Left forelimb (tissue), 1 donor: ENCODE results near the gene JAKMIP1.

ENCODE experiments used
- DNase-seq: peaks from one replicate; pipeline ENCODE4 v3.0.0-alpha.2; 2018; ENCODE audit warnings: low spot score

Gene JAKMIP1

DNA sequence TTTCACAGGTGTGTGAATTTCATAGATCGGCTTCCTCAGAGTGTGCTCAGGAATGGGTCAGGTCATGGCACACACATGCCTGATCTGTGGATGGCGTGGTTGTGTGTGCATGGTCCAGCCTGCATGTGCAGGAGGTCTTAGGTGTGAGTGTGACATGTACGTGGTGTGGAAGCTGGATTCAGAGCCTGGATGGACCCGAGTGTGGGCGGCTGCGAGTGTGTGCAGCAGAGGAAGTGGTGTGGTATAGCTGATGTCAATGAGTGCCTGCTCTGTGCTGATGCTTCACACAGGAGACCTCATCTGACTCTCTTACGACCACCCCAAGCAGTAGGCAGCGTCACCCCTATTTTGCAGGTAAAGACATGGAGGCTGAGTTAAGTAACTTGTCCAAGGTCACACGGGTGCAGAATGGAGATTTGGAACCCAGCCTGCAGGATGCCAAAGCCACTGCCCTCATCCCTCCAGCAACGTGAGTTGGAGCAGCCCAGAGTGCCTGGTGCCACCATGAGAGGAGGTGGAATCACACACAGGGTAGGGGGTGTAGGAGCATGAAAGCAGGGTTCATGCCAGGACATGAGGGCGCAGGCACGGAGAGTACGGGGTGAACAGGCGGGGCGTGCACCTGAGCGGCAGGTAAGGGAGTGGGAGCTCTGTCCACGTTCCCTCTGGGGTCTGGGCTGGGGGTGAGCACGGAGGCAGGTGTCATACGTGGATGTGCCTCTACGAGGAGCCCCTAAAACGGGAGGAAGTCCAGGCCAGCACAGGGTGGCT lies 157.9 kb downstream of the JAKMIP1 start:
- no peak for DNase-seq

DNA sequence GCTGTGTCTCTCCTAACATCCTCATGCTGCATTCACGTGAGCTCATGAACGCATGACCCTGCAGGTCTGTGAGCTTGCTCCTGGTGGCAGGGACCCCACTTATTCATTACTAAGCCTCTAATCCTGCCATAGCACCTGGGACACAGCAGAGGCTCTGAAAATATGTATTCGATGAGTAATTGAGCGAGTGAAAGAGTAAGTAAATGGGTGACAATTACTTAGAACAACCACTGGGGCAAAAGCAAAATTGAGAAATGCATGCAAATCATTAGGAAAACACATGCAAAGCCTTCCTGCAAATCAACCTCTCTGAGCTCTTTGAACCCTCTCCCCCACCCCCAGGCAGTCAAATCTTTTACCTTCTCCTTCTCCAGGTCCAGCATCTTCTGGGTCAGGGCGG lies 158.5 kb downstream of the JAKMIP1 start:
- DNase-seq = no peak

DNA sequence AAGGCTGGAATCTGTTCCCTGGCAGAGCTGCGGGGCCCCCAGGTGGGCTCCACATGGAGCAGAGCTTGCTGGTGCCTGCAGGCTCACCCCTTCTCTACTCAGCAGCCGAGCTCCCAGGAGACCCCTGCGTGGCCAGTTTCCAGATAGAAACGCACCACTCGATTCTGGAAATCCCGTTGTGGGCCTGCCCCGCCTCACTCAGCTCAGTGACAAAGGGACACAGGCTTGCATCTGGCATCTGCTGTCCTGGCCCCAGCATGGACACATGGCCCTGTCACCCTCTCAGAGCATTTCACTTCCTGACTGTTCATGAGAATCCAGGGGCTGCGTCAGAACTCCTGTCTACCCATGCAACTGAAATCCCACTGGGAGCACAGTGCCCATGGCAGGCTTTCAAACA lies 161.6 kb downstream of the JAKMIP1 start:
- DNase-seq = no peak

DNA sequence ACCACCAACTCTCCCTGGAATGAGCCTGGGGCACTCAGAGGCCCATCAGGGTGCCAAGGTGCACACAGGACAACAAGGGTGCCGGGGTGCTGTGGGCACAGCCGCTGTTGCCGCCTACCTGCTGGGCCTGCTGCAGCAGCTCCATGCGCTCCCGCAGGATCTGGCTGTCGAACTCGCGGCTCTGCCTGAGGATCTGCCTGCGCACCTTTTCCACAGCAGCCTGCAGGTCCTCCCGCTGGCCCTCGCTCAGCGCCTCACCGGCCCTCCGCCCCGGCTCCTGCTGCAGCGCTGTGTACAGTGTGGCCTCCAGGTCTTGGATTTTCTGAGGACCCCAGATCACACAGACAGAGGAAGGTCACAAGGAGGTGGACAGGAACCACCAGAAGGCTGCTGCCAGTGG lies 164.6 kb downstream of the JAKMIP1 start:
- DNase-seq = no peak

DNA sequence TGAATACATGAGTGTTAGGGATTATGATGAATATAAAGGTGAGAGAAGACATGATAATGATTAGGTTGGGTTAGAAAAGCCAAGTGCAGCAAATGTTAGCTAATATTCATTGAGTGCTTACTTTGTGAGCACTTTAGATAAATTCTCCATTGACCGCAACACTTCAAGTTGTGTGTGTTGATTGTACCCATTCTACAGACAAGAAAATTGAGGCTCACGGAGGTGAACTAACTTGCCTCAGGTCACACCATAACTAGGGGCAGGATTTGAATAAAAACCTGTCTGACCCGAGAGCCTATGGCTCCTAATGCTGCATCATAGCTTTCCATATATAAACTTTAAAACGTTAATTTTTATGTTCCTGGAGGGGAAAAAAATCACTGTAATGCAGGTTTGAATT lies 167.0 kb downstream of the JAKMIP1 start:
- DNase-seq = no peak

GRCh38 chr4:6032249-6033244 lies 167.8 kb downstream of the JAKMIP1 start:
- DNase-seq = no peak

DNA sequence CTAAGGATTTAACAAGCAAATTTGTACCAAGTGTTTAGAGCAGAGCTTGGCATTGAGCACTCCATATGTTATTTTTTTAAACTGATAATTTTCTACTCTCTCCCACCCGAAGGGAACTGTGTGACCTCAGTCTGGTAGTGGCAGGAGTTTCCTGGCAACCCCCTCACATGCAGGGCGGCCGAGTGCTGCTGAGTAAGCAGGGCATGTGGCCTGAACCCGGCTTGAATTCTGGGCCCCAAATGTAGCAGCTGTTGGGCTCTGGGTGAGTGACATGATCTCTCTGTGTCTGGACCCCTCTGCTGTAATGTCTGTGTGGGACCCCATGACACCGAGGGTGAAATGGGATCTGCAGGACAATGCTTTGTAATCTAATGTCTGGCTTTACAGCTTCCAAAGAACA lies 168.5 kb downstream of the JAKMIP1 start:
- DNase-seq = no peak

- DNase-seq = no peak
Observed at GRCh38 chr4:6030679-6031078, 169.7 kb downstream of the JAKMIP1 start.

GRCh38 chr4:6029254-6029653 lies 171.1 kb downstream of the JAKMIP1 start:
- no peak for DNase-seq

- no peak for DNase-seq
Observed at GRCh38 chr4:6028168-6028567, 172.2 kb downstream of the JAKMIP1 start.

DNA sequence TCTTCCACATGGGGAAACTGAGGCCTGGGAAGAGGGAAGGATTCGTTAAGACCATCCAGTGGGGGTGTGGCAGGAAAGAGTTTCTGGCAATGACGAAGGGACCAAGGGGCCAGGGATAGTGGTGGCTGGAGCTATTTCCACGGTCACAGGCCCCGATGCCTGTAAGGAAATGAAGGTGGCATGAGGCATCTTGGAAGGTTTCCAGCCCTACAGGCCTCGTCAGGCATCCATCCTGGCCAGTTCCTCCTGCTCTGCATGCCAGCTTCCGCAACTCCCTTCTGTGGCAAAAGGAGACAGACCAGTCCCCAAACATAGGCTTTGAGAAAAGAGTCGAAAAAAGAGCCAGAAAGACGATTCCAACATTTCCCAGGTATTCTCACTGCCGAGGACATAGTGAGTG lies 173.0 kb downstream of the JAKMIP1 start:
- DNase-seq = no peak

DNA sequence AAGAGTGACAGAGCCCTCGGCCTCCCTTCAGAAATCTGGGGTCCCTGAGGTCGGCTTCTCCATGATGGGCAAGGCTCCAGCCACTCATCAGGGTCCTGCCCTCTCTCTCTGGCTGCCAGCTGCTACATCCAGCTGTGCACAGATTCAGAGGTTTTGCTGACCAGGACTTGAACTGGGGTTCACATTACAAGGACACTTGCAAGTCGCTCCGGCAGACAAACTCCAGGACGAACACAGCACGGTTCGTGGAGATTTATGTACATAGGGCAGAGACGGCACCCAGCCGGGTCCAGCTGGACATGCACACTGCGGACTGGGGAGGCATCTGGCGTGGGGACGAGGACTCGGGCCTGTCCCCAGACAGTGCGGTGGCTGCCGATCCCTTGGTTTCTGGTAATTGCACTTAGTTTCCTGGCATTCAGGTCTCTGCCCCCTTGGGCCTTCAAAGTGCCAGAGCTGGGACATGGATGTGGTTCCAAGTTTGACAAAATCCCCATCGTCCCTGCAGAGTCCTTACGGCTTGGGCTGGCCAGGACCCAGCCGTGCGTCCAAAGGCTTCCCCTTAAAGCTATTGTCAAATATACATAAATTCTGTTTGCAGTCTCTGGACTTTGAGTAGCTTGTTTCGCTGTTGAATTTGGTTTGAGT lies 175.9 kb downstream of the JAKMIP1 start:
- DNase-seq = no peak

DNA sequence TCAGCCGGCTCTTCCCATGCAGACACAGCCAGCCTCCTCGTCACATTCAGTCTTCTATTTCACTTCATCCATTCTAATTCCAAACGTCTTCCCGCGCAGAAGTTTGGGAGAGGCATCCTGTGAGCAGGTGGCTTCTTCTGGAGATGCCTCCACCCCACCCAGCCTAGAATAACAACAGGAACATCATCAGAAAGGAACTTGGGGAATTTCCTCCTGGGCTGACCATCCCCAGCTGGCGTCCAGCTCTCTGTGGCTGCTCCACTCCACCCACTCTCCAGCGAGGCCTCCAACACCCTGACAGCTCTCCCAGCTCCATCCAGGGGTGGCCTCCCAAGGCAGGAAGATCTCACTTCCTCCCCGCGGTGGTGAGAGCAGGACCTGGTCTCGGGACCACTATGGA lies 176.6 kb downstream of the JAKMIP1 start:
- no peak for DNase-seq

- DNase-seq = no peak
Observed at GRCh38 chr4:6022607-6023288, 177.6 kb downstream of the JAKMIP1 start.

GRCh38 chr4:6021831-6022606 lies 178.3 kb downstream of the JAKMIP1 start:
- DNase-seq = no peak

DNA sequence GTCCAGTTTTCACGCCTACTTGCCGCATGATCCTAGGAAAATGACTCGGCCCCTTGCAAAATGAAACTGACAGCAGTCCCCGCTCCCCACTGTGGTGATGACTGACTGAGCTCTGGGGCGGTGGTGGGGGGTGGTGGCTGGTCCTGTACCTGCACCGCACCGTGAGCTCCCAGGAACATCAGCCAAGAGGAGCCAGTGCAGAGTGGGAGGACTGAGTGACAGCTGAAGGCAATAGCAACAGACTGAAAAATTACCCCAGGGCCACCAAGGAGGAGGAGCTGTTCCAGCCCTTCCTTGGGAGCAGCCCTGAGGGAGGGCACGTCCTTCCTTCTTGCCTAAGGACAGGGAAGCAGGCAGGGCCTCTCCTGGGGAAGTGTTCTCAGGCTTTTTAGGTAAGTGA lies 179.7 kb downstream of the JAKMIP1 start:
- no peak for DNase-seq

- DNase-seq = no peak
Observed at GRCh38 chr4:6019316-6020263, 180.8 kb downstream of the JAKMIP1 start.

DNA sequence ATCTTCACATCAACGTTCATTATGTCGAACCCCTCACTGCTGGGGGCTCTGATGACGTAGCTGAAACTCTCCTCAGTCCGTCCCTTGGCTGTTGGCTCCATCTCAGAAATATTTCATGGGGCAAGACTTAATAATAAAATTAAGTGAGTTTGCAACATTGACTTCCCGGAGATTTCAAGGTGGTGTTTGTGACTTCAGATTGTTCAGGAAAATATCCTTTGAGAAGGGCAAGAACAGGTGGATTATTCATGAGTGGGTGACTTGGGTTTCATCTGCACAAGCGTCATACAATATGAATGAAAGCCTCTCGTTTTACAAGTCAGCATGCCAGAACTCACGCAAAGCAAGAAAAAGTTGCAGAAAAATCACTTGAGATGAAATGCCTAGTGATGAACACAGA lies 182.0 kb downstream of the JAKMIP1 start, which contains the start of gene C4orf50:
TSS of gene C4orf50 (minus strand) at position 101 of the 400 bp plus-strand sequence.
- no peak for DNase-seq

DNA sequence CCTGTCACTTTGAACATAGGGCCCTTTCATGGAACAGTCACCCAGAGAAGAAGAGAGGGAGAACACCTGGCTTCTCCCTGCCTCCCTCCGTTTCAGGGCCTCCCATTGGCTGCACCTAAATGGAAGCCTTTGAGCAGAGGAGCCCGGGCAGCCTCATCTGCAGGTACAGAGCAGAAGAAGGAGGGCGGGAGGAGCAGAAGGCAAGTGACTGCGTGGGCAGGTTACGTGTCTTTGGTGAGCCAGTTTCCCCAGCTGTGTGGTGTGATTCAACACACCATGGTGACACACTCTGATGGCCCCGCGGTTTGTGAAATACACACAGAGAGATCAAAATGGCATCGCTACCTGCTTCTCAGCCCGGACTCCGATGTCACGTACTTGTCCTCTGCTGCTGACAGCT lies 182.5 kb downstream of the JAKMIP1 start:
- no peak for DNase-seq

- no peak for DNase-seq
Observed at GRCh38 chr4:6017030-6017429, 183.3 kb downstream of the JAKMIP1 start.
